ENCODE data around the gene ATXN1L.
"Not testable (repeated sequence)": the region's sequence is repeated elsewhere in the genome, so short reads cannot be mapped to it uniquely, and the experiment has no call there.

Gene ATXN1L, protein sequence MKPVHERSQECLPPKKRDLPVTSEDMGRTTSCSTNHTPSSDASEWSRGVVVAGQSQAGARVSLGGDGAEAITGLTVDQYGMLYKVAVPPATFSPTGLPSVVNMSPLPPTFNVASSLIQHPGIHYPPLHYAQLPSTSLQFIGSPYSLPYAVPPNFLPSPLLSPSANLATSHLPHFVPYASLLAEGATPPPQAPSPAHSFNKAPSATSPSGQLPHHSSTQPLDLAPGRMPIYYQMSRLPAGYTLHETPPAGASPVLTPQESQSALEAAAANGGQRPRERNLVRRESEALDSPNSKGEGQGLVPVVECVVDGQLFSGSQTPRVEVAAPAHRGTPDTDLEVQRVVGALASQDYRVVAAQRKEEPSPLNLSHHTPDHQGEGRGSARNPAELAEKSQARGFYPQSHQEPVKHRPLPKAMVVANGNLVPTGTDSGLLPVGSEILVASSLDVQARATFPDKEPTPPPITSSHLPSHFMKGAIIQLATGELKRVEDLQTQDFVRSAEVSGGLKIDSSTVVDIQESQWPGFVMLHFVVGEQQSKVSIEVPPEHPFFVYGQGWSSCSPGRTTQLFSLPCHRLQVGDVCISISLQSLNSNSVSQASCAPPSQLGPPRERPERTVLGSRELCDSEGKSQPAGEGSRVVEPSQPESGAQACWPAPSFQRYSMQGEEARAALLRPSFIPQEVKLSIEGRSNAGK

GRCh38 chr16:71845639-71846430 is at the start of gene ATXN1L:
TSS of gene ATXN1L (plus strand) at chr16:71845976. CDS start at chr16:71849741, 3,765 bp downstream.
- peak; percentile 91 for DNase-seq (ENCODE audit: low read depth)

GRCh38 chr16:71796501-71797097 is 49.2 kb upstream of the ATXN1L start:
- no peak for DNase-seq (ENCODE audit: low read depth)

- no peak for DNase-seq (ENCODE audit: low read depth)
Observed at GRCh38 chr16:71803305-71803690, 42.5 kb upstream of the ATXN1L start.

- DNase-seq (ENCODE audit: low read depth) = peak; percentile 43
Observed at GRCh38 chr16:71807905-71808592, 37.7 kb upstream of the ATXN1L start.

- DNase-seq (ENCODE audit: low read depth) = peak; percentile 89
Observed at GRCh38 chr16:71808593-71809459, 37.0 kb upstream of the ATXN1L start, which contains the start of gene AP1G1. TSS of gene AP1G1 (minus strand) at chr16:71808834. CDS start at chr16:71789479, 19,355 bp downstream.

- not testable (repeated sequence) for DNase-seq (ENCODE audit: low read depth)
Observed at GRCh38 chr16:71810155-71810530, 35.6 kb upstream of the ATXN1L start.

DNA sequence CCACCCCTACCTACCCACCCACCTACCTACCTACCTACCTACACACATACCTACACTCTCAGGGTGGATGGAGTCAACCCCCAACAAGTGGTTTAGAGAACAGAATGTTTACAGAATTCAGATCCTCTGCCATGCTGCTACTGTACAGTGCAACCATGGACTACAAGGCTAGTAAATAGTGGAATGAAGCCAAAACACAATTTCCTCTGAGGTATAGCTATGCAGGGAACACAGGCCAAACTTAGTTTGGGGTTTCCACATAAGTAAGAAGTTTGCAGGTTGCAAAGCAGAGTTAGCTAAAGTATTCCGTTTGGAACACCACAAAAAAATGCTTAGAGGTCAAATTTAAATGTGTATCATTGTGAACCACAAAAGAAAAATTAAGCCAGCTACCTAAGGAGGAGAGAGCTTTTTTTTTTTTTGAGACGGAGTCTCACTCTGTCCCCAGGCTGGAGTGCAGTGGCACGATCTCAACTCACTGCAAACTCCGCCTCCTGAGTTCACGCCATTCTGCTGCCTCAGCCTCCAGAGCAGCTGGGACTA is 34.4 kb upstream of the ATXN1L start:
- DNase-seq (ENCODE audit: low read depth) = no peak

DNA sequence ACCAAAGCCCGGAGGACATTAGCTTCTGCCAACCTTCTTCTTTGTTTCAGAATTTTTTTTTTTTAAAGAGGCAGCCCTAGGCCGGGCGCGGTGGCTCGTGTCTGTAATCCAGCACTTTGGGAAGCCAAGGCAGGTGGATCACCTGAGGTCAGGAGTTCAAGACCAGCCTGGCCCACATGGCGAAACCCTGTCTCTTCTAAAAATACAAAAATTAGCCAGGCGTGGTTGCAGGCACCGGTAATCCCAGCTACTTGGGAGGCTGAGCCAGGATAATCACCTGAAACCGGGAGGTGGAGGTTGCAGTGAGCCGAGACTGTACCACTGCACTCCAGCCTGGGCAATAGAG is 28.6 kb upstream of the ATXN1L start:
- DNase-seq (ENCODE audit: low read depth) = not testable (repeated sequence)

GRCh38 chr16:71826533-71827017 is 19.2 kb upstream of the ATXN1L start:
- DNase-seq (ENCODE audit: low read depth) = no peak

DNA sequence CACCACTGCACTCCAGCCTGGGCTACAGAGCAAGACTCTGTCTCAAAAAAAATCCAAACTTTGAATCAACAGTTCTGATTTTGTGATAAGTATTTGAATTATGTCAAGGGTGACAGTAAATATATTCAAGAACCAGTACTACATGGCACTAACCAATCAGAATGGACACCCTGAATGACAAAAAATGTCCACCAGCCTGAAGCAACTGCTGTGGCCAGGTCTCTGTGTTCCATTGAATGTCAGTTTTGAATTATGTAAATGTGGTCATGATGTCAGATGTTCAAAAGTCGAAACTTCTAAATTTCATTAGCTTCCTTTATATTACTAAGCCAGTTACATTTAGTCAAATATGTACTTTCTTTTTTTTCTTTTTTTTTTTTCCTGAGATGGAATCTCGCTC is 15.4 kb upstream of the ATXN1L start:
- DNase-seq (ENCODE audit: low read depth) = no peak

DNA sequence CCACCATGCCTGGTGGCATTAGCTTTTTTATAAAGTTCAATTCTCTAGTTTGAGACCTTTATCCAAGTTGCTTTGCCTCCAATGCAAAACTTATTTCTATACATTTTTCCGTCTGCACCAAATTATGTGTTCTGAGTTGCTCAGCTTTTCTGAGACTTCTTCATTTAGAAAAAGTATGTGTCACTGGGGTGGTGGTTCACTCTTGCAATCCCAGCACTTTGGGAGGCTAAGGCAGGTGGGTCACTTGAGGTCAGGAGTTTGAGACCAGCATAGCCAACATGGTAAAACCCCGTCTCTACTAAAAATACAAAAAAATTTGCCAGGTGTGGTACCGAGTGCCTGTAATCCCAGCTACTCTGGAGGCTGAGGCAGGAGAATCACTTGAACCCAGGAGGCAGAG is 14.1 kb upstream of the ATXN1L start:
- DNase-seq (ENCODE audit: low read depth) = not testable (repeated sequence)

GRCh38 chr16:71832112-71832511 is 13.7 kb upstream of the ATXN1L start:
- DNase-seq (ENCODE audit: low read depth) = not testable (repeated sequence)

DNA sequence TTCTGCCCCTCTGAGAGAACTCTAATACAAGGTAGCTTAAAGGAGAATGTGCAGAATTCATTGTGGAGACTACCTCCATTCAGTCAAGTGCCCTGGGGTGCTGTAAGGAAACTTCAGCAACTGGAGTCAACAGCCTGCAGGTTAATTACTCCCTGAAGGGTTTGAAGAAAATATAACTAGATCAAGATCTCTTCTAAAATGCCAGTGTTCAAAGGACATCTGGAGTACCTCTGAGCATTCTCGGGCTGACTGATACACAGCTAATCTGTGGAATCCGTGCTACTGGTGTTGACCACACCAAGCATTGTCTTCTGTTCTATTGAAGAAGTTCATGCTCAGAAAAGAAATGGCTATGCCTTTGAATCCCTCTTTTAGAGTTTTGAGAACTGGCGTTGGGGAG is 11.5 kb upstream of the ATXN1L start:
- DNase-seq (ENCODE audit: low read depth) = no peak

GRCh38 chr16:71837150-71837549 is 8.6 kb upstream of the ATXN1L start:
- no peak for DNase-seq (ENCODE audit: low read depth)

DNA sequence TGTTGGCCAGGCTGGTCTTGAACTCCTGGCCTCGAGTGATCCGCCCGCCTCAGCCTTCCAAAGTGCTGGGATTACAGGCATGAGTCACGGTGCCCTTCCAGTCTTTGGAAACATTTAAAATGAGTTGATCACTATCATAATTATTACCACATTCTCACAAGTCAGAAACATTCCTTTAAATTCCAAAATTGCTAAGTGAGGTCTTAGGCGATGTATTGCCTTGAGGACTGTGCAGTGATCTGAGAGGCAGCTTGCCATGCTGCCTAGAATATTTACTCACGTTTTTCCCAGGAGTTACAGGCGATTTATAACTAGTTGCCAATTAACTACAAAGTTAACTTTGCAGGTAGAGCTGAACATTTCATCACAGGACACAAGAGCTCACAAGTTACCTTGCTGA is 5.7 kb upstream of the ATXN1L start:
- DNase-seq (ENCODE audit: low read depth) = no peak

DNA sequence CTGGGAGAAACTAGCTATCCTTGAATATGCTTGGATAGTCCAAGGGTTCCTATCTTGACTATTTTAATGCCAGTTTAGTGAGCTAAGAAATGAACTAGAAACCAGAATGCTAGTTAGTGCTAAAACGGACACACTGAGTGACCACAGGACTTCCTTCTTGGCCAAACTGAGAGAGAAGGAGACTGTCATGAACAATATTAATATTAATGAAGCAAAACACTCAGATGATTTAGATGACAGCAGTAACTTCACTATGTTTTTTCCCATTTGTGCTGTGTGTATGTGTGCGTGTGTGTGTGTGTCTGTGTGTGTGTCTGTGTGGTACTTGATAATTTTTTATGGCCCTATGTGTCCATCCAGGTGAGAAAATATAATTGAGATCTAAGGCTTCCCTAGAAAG is 2.2 kb upstream of the ATXN1L start:
- no peak for DNase-seq (ENCODE audit: low read depth)

DNA sequence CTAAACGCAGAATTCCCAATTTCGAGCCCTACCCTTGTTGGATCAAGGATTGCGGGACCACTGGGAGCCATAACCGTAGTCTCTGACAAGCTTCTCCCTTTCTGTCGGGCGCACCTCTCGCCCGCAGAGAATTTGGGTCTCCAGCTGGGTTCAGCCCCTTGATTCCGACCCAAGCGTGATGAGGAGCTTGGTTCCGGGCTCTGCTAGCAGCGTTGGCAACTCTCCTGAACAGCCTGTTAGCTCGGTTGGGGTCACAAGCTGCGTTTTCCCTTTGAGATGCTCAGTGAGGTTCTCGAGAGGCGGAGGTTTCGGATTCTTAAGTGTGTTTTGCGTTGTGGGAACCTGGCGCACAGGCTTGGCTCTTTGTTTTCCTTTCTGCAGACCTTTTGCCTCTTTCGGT is 655 bp downstream of the ATXN1L start:
- no peak for DNase-seq (ENCODE audit: low read depth)

DNA sequence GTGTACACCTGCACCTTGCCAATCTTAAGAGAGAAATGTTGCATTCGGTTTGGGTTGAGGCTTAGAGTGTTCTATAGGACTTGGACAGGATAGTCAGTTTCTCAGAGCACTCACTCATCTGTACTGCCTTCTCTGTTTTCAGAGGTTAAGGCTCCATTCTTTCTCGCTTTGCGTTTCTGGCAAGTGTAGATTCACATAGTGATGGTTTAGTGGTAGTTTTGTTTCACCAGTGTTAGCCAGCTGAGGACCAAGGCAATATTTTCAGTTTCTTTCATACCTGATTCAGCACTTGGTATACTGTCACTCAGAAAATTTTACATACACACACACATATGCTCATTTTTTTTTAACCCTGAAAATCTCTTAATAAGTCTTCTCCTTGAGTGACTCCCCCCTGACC is 1.3 kb downstream of the ATXN1L start:
- no peak for DNase-seq (ENCODE audit: low read depth)

- DNase-seq (ENCODE audit: low read depth) = no peak
Observed at GRCh38 chr16:71848622-71849021, 2.8 kb downstream of the ATXN1L start.

DNA sequence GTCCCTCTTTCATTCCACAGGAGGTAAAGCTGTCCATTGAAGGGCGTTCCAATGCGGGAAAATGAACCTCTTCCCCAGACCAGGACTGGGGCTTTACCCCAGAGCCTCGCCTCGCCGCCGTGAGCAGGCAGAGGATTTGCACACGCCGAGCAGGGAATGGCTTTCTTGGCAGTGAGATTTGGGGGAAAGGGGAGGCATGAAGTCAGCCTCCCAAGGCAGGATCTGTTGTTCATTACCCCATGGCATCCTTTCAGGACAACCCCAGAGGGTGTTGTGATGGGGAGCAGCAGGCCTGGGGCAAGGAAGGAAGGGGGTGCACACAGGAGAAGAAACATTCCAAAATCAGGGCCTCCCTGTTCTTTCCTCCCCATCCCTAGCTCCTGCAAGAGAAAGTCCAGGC is 6.0 kb downstream of the ATXN1L start:
- no peak for DNase-seq (ENCODE audit: low read depth)
